ENCODE measurements around the gene IZUMO1R. TPM values are rescaled to one million over a fixed set of nuclear protein-coding genes. Genes with fewer than 3 reads are reported as not detected.

The IZUMO1R gene
- total and polyA plus RNA-seq, 7 donors: not detected

- Histone ChIP-seq H3K36me3 (ENCODE audit: insufficient read depth in 1 of 2, low read depth in 1 of 2) (no peaks in the 10 kb centered on the region), H3K9me3 (no peaks in the 10 kb centered on the region), H3K4me1 (no peaks in the 10 kb centered on the region), H3K27me3 (ENCODE audit: insufficient read depth in 3 of 3, low read length in 2 of 3) (no peaks in the 10 kb centered on the region), H3K27ac (no peak overlapping the region), H3K4me3 (no peak overlapping the region)
- DNase-seq (no peak), ATAC-seq (no peak)
- intact Hi-C loops (cut with DNase I): no loop called here
- no peak for TF ChIP-seq CTCF (IDR thresholded peaks at IDR 0.05)
- WGBS, 3 donors: 30 to 55% (median 33%) methylated on average over 3 of the region's 3 CpGs
These were observed 22.6 kb downstream of the IZUMO1R start for GRCh38 chr11:94326947-94327346.

DNA sequence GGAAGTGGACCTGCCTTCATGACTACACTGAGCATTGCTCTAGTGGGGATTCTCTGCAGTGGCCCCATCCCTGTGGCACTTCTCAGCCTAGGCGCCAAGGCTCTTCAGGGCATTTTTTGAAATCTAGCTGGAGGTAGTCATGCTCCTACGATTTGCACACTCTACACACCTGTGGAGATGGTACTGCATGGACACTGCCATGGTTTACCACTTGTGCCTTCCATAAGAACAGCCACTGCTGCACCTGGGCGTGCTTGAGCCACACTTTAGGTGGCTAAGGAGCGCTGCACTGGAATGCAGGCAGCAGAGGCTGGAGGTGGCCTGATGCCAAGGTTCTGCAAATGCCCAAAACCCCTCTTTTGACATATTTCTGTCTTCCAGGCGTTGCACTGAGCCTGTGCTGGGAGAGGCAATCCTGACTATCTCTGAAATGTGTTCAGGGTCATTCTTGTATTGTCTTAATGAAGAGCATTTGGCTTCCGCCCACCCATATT is 24.3 kb downstream of the IZUMO1R start:
- Histone ChIP-seq H3K4me3 (no peak overlapping the region), H3K4me1 (no peaks in the 10 kb centered on the region), H3K9me3 (no peaks in the 10 kb centered on the region), H3K27me3 (ENCODE audit: insufficient read depth in 3 of 3, low read length in 2 of 3) (no peaks in the 10 kb centered on the region), H3K36me3 (ENCODE audit: insufficient read depth in 1 of 2, low read depth in 1 of 2) (no peaks in the 10 kb centered on the region), H3K27ac (no peak overlapping the region)
- no peak for TF ChIP-seq CTCF (IDR thresholded peaks at IDR 0.05)
- 67 to 69% (median 68%) methylated on average over 6 of the region's 6 CpGs for WGBS, 3 donors
- intact Hi-C loops (cut with DNase I): no loop called here
- no peak for DNase-seq
- no peak for ATAC-seq

- no peak for TF ChIP-seq CTCF (IDR thresholded peaks at IDR 0.05)
- no peaks in the 10 kb centered on the region for H3K4me1 ChIP-seq
- no peak for DNase-seq
- no peak overlapping the region for H3K4me3 ChIP-seq
- H3K27me3 ChIP-seq (ENCODE audit: insufficient read depth in 3 of 3, low read length in 2 of 3): no peaks in the 10 kb centered on the region
- intact Hi-C loops (cut with DNase I): no loop called here
- ATAC-seq: no peak
- 56 to 81% (median 62%) methylated on average over 3 of the region's 3 CpGs for WGBS, 3 donors
- no peaks in the 10 kb centered on the region for H3K36me3 ChIP-seq (ENCODE audit: insufficient read depth in 1 of 2, low read depth in 1 of 2)
- no peaks in the 10 kb centered on the region for H3K9me3 ChIP-seq
- no peak overlapping the region for H3K27ac ChIP-seq
These were observed 25.1 kb downstream of the IZUMO1R start for GRCh38 chr11:94329501-94329900.

GRCh38 chr11:94330789-94331188 is 26.4 kb downstream of the IZUMO1R start:
- intact Hi-C loops (cut with DNase I): no loop called here
- ATAC-seq: no peak
- 89 to 94% (median 92%) methylated on average over 2 of the region's 2 CpGs for WGBS, 3 donors

More at GRCh38 chr11:94330789-94331188, 26.4 kb downstream of the IZUMO1R start:
- no peak overlapping the region for H3K4me3 ChIP-seq
- H3K36me3 ChIP-seq (ENCODE audit: insufficient read depth in 1 of 2, low read depth in 1 of 2): no peaks in the 10 kb centered on the region
- no peaks in the 10 kb centered on the region for H3K4me1 ChIP-seq
- H3K27me3 ChIP-seq (ENCODE audit: insufficient read depth in 3 of 3, low read length in 2 of 3): no peaks in the 10 kb centered on the region
- no peak overlapping the region for H3K27ac ChIP-seq
- no peak for DNase-seq
- no peak for TF ChIP-seq CTCF (IDR thresholded peaks at IDR 0.05)
- no peaks in the 10 kb centered on the region for H3K9me3 ChIP-seq
